HG03025 (cell line): ENCODE measurements around the gene PLAAT3.
"Not testable (repeated sequence)": the region's sequence is repeated elsewhere in the genome, so short reads cannot be mapped to it uniquely, and the experiment has no call there.

ENCODE experiments used
- ATAC-seq: cut with Tn5 transposase; IDR thresholded peaks from one replicate; pipeline ENCODE4 v1.9.1; 2021; ENCODE audit warnings: mild to moderate bottlenecking, moderate library complexity; ENCODE audit not compliant: unreplicated experiment, low FRiP score

Gene PLAAT3

DNA sequence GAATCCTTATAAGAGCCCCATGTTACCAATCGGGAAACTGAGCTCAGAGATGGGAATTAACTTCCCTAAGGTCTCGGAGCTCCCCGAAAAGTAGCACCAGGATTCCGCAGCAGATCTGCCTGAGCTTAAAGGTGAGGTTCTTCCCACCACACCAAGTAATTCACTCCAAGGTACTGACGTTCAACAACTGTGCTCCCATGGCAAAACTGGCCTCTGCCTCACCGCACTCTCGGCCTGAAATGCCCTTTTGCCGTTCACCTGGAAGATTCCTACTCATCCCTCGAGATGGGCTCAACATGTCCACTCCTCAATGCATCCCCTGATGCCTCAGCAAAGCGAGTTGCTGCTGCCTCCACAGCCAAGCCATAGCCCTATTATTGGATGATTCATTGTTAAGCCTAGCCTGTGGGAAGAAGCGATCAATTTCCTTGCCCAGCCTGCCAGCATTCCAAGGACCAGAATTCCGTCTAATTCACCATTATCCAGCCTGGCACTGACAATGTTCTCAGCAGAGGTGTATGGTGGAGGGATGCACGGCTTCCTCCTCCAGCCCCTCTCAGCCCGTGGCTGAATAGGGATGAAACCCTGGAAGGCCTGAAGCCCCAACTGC, 4.2 kb downstream of the PLAAT3 start:
- ATAC-seq = no peak

DNA sequence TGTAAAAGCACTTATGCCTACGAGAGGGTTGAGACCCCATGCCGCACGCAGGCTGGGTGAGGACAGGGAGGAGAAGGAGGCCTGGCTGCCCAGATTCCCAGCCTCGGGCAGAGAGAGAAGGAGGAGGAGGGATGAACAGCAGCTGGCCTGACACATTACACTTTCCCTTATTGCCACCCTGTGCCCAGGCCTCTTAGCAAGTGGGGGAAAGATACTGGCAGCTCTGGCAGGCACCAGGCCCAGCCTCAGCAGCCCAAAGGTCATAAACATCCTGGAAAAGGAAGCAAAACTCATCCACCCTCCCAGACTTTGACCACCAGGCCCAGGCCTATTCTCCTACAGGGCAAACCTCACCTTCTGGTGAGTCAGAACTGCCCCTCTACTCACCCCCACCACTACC, 4.7 kb downstream of the PLAAT3 start:
- ATAC-seq = no peak

DNA sequence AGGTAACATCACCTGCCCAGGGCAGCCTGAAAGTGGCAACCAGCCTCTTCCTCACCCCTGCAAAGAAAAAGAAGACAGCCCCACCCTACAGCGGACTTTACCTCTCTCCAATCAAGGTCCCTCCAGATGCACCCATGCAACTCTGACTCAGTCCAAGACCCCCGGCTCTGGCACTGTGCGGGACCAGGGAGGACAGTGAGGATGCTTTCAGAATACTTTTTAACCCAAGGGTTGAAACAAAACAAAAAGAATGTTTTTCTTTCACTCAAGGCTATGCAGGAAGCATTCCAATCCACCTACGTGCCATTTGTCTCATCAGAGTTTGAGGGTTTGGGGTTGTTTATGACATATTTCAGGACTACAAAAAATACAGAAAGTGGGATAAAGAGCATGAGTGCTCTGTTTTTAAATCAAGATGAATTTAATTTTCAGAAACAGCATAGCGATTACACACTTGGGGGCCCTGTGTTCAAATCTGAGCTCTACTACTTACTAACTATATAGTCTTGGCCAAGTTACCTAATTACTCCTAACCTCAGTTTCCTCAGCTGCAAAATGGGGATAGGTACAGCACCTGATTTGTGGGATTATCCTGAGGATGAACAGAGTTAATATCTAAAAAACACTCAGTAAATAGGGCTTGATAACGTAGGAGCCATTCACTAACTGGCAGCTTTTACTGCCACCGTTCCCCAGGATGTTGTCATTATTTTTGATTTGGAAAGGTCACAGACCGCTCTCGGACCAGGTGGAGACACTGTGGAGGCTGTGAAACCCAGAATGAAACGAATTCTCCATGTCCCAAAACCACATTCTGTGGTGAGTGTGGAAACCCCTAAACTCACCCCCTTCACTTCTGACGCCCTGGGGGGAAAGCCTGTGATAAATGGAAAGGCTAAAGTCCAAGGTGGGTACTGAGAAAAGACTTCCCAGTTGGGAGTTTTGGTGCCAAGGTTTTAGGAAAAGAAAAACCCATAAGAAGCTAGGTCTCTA, 5.6 kb downstream of the PLAAT3 start:
- no peak for ATAC-seq

DNA sequence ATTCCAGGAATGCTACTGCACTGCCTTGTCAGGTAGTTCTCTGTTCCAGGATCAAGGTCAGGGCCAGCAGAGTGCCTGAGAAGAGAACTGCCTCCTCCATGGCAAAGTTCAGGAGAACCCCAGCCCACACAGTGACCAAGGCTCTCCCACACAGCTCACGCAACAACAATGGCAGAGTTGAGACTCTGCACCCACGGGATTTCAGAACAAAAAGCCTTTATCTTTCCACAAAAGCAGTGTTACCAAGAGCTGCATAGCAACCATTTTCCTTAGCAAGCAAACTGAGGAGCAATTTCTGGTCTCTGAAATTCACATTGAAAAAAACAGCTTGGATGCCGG, 11.1 kb downstream of the PLAAT3 start:
- no peak for ATAC-seq

DNA sequence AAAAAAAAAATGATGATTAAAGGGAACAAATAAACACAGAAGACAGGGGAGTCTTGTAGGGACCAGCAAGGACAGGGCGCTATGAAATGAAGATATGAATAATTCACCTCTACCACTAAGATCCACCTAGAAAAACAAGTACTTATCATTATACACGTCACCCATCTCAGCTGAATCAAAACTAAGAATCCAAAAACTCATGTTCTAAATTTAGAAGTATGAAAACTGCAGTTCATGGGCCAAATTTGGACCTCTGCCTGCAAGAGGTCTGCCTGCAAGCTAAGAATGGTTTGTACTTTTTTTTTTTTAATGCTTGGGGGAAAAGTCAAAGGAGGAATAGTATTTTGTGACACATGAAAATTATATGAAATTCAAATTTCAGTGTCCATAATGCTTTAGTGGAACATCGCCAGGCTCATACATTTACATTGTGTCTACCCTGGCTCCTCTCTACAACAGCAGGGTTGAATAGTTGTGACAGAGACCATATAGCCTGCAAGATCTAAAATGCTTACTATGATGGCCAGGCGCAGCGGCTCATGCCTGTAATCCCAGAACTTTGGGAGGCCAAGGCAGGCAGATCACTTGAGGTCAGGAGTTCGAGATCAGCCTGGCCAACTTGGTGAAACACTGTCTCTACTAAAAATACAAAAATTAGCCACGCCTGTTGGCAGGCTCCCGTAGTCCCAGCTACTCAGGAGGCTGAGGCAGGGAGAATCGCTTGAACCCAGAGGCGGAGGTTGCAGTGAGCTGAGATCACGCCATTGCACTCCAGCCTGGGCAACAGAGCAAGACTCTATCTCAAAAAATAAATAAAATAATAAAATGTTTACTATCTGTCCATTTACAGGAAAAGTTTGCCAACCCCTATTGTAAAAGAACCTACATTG, 11.7 kb downstream of the PLAAT3 start:
- not testable (repeated sequence) for ATAC-seq

DNA sequence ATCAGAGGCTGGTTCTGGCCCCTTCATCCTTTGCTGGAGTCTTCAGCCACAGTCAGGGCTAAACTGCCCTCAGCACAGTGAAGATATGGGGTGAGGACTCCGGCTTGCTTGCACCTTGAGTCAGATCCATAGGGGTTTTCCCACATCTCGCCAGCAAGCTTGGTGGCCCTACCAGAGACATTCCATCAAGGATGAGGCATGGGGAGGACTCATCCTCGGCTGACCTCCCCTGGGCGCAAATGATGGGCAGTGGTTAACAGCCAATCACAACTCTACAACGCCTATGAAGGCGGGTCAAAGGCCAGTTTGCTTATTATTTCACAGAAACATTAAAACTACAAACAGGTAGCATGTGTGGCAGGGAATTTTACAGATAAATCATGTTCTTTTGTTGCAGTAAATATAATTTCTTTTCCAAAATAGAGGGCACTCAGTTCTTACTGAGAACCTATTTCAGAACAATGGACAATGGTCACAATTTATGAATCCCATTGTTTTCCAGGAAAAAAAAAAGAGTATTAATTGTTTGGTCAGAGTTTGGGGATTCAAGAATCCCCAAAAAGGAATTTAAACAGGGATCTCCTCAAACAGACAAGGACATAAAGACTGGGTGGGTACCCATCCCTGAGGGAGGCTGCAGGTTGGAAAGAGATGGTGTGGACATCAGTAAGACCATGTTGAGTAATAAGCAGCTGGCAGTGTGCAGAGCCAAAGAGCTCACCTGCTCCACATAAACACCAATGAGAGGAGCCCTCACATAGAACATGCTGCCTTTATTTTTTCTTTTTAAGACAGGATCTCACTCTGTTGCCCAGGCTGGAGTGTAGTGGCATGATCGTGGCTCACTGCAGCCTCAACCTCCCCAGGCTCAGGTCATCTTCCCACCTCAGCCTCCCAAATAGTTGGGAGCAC, 14.8 kb downstream of the PLAAT3 start:
- no peak for ATAC-seq

DNA sequence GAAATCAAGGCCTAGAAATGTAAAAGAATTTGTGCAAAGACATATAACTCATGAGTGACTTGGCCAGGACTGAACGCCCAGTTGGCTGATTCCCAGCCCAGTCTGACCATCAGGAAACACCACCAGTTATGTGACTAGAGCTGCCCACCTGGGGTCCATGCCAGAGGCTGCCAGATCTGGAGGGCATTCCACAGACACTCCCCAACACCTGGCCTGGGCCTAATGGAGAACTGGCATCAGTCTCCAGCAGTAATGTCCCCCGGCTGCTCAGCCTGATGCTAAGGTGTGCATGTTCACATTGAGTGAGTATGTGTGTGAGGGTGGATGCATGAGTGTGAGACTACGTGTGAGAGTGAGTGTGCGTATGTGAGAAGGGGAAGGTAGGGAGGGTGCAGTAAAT, 15.7 kb downstream of the PLAAT3 start:
- no peak for ATAC-seq

DNA sequence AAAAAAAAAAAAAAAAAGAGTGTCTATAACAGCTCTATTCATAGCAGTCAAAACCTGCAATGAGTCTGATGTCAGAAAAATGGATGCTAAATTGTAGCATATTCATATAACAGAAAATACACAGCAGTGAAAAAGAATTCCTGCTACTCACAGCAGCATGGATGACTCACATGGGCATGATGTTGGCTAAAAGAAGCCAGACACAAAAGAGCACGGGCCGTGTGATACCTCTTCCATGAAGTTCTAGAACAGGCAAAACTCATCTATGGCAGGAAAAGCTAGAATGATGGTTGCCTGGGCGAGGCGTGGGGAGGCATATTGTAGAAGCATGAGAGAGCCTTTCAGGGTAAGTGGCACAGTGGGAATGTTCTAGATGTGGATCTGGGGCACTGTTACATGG, 18.9 kb downstream of the PLAAT3 start:
- ATAC-seq = no peak

DNA sequence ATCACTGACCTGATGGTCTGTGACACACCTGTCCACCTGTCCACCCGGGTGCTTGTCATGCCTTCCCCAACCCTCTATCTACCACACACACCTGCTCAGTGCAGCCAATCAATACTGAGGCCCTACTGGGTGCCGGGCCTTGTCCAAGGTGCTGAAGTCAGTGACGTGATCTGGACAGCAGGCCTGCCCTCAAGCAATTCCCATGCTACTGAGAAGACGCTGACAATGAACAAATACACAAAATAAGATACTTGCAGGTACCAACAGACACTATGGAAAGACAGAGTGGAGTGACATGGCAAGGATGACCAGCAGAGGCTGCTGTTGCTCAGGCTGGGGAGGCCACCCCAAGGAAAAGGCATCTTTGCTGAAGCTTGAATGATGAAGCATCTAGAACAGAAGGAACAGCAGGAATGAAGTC, 21.2 kb downstream of the PLAAT3 start:
- no peak for ATAC-seq

DNA sequence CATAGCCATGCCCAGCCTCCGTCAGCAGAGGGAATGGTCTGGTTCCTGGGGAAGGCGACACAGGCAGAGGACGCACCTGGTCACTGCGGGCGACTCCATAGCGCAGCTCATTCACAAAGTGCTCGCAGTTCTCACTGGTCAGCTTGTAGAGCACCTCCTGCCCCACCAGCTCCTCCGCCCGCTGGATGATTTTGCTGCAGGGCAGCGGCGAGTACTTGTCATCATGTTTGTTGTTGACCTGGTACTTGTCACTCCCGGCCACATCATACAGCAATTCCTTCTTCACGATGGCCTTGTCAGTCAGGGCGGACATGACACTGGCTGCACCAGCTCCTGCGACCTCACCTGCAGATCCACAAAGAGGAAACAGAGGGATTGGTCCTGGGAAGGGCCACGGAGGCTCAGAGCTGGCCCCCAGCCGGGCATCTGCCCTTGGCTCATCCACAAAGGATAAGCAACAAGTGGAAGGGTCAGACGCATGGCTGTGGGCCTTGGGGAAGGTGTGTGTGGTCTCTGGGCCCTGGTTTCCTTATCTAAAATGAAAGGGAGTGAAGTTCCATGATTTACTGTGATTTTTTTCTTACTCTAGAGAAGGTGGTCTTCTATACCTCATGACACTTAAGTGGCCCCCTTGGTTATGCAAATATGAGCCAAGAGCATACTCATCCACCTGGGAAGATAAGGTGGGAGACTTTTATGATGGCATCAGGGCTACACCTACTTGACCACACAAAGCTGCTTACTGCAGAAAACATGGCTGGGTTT, 24.0 kb downstream of the PLAAT3 start:
- ATAC-seq = no peak

DNA sequence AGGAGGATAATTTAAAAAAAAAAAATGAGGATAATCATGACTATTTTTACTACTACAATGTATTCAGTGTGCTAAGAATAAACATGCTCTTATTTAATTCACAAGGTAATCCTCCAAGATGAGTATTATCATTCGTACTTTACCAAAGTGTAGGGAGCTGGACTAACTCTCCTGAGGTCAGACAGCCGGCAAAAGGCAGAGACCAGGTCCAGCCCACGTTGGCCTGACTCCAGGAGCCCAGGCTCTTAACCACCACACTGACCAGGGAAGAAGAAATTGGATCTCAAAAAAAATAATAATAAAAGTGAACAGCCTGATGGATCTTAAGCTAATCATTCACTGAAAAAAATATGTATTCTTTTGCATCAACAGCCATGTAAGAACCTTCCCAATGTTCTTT, 25.2 kb downstream of the PLAAT3 start:
- ATAC-seq = no peak

DNA sequence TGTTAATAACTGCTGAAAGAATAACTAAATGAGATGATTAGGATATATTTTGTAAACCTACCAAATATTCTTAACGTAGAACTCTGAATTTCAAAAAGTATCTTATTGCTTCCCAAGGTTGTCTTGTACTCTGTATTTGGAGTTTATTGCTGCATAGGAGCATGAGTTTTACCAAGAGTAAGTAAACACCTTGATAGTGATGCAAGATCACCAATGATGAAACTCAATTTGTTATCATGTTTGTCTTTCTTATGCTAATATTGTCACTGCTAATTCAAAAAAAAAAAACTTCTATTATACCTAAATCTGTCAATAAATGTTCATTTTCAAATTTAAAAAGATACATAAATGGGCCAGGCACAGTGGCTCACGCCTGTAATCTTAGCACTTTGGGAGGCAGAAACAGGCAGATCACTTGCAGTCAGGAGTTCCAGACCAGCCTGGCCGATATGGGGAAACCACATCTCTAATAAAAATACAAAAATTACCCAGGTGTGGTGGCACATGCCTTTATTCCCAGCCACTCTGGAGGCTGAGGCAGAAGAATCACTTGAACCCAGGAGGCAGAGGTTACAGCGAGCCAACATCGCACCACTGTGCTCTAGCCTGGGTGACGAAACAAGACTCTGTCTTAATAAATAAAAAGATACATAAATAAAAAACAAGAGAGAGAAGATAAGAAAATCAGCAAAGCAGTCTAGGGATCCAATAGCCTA, 27.6 kb downstream of the PLAAT3 start:
- ATAC-seq = no peak

DNA sequence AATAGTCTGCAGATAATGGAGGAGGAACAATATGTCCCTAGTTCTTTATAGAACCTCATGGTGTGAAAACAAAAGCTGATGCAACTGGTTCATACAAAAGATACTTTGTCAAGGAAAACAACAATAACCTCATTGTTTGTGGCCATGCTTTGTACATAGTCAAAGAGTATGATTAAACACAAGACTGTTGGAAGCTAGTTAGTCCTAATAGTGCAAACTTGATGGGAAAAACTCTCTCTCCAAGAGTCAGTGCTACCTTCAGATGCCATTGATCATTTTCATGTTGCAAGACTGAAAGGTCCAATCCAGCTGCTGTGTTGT, 30.9 kb downstream of the PLAAT3 start:
- ATAC-seq = no peak

DNA sequence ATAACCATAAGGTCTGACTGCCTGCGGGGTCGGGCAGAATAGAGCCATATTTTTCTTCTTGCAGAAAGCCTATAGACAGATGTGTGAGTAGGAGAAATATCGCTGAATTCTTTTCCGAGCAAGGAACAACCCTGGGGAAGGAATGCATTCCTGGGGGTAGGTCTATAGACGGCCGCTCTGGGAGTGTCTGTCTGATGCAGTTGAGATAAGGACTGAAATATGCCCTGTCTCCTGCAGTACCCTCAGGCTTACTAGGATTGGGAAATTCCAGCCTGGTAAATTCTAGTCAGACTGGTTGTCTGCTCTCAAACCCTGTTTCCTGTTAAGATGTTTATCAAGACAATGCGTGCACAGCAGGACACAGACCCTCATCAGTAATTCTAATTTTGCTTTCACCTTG, 33.0 kb downstream of the PLAAT3 start:
- ATAC-seq = not testable (repeated sequence)

DNA sequence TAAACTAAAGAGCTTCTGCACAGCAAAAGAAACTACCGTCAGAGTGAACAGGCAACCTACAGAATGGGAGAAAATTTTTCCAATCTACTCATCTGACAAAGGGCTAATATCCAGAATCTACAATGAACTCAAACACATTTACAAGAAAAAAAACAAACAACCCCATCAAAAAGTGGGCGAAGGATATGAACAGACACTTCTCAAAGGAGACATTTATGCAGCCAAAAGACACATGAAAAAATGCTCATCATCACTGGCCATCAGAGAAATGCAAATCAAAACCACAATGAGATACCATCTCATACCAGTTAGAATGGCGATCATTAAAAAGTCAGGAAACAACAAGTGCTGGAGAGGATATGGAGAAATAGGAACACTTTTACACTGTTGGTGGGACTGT, 35.4 kb downstream of the PLAAT3 start:
- not testable (repeated sequence) for ATAC-seq

DNA sequence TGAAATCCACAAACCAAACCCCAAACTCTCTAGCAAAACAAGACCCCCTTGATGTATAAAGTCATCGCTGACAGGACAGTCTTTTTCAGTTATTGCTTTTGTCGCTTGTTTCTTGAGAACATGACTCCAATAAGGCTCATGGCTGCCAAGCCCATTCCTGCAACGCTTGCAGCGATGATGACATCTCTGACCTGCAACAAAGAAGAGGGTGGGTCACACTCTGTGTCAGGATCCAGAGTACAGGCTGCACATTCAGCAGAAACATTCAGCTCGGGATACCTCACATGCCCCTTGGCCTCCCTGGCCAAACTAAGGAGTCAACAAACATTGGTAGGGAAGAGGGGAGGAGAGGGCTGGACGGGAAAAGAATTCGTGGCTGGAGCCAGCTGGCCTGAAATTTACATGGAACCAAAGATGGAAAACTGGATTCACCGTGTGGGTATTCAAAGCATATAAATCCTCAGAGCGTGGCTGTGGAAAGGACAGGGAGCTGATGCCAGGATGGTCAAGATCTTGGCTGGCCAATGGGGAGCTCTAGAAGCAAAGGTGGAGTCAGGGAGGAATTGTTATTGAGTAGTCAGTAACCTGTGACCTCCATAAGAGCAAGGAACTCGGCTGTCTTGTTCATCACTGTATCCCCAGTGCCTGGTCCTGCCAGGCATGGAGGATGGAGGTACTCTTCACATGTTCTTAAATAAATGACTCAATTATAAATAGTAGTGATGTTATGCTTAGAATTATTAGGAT, 39.2 kb downstream of the PLAAT3 start:
- ATAC-seq = no peak

DNA sequence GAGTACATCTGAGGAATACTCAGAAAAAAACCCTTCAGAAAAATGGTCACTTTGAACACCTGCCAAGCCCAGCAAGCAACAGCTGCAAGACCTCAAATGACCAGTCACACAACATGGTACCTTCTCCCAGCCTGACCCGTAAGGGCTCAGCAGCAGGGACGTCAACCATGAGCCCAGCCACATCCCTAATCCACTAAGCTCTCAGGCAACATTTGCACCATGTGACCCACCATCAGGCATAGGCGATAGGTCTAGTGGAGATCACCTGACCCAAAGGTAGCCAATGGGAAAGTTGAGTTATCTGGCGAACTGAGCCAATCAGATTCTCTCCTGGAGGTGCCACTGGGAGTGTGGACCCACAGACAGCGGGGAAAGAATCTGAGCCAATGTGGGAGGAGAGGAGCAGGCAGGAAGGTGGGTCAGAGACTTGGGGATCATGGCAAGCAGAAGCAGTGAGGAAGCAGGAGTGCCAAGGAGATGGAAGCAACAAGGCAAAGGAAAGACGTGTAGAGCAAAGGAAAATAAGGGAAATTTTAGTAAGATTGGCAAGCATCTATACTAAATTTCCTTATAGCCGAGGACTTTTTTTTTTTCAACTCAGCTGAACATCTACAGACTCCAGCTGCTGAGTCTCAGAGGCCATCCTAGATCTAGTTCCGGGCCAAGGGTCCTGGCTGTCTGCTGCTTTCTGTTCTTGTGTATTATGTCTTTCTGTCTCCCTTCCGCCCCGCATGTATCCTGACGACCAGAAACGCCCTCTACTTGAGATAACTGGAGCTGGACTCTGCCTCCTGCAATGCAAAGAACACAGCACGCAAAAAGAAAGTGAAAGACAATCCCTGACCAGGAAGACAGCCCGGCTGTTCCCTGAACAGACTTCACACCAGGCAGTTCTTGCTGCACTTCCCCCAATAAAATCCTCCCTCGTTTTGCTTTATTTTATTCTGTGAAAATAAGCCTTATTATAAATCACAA, 40.1 kb downstream of the PLAAT3 start:
- no peak for ATAC-seq
